A549 (cell line): ENCODE measurements around the gene OPHN1. TPM values are rescaled to one million over a fixed set of nuclear protein-coding genes. Genes with fewer than 3 reads are reported as not detected.

ENCODE experiments used
- ATAC-seq, 2 experiments: fragments of 200-7000 bp in 1 of 2; fragments of >200 bp in 1 of 2; cut with Nextera tagmentation in 1 of 2; cut with Tn5 transposase in 1 of 2; 3 replicates each; pipeline versions ENCODE4 v1.8.0 to v1.9.1; 2018 to 2020; ENCODE audit warnings: mild to moderate bottlenecking in 1 of 2, moderate library complexity in 1 of 2
- CTCF ChIA-PET: fragments of 300-600 bp; sonication (Branson Sonifier 250); formaldehyde crosslinking; extraction: SDS; loops from one replicate; lab custom pipeline; 2021; ENCODE audit warnings: antibody characterized with exemption, inconsistent platforms; lab: Yijun Ruan, JAX
- POLR2A ChIA-PET: fragments of 350-600 bp; formaldehyde crosslinking; extraction: SDS; loops from one replicate; lab custom pipeline; 2021; ENCODE audit warnings: antibody characterized with exemption, inconsistent platforms; lab: Yijun Ruan, JAX
- DNase-seq, 2 experiments: peaks; one replicate each; pipeline versions ENCODE4 v3.0.0 to v3.0.0-alpha.2; 2011 to 2016; ENCODE audit warnings: low read depth in 1 of 2, low spot score in 1 of 2
- FAIRE-seq: peaks from 2 replicates; lab custom pipeline; 2011; peaks lifted over from hg19 to GRCh38; lab: Jason Lieb, UNC
- H3K27ac ChIP-seq, 2 experiments: fragments of >200 bp; sonication (Bioruptor Twin); formaldehyde crosslinking; 3 replicates each; pipeline ENCODE4 v1.5.1; 2016 to 2017
- H3K4me1 ChIP-seq: fragments of >200 bp; sonication (Bioruptor Twin); formaldehyde crosslinking; 3 replicates; pipeline ENCODE4 v1.6.1; 2016
- H3K4me2 ChIP-seq: fragments of >200 bp; sonication (Bioruptor Twin); formaldehyde crosslinking; 3 replicates; pipeline ENCODE4 v1.6.1; 2016
- H3K4me3 ChIP-seq: fragments of >200 bp; sonication (Bioruptor Twin); formaldehyde crosslinking; 3 replicates; pipeline ENCODE4 v1.5.1; 2016
- H3K9me3 ChIP-seq: fragments of >200 bp; sonication (Bioruptor Twin); formaldehyde crosslinking; 3 replicates; pipeline ENCODE4 v1.6.1; 2016
- BCL3 ChIP-seq: fragments of >200 bp; sonication (Bioruptor Twin); formaldehyde crosslinking; IDR thresholded peaks from 3 replicates; pipeline ENCODE4 v1.6.1; 2016
- BHLHE40 ChIP-seq: IDR thresholded peaks from 2 replicates; pipeline ENCODE4 v1.6.1; 2012; ENCODE audit warnings: low read depth, low read length, inconsistent platforms
- CEBPB ChIP-seq, 2 experiments: fragments of >200 bp in 1 of 2; sonication (Bioruptor Twin) in 1 of 2; formaldehyde crosslinking in 1 of 2; IDR thresholded peaks; 2 replicates each; pipeline ENCODE4 v1.6.1; 2012 to 2016
- CHD4 ChIP-seq: fragments of 200-600 bp; sonication (generic); IDR thresholded peaks from 2 replicates; pipeline ENCODE4 v1.6.1; 2016; ENCODE audit warnings: antibody characterized with exemption, mild to moderate bottlenecking, borderline replicate concordance
- CTCF ChIP-seq: fragments of >200 bp; sonication (Bioruptor Twin); formaldehyde crosslinking; IDR thresholded peaks from 3 replicates; pipeline ENCODE4 v1.5.1; 2016
- EHMT2 ChIP-seq: fragments of 200-600 bp; sonication (generic); IDR thresholded peaks from 2 replicates; pipeline ENCODE4 v1.6.1; 2016; ENCODE audit warnings: antibody characterized with exemption, low read depth, mild to moderate bottlenecking, moderate library complexity
- ESRRA ChIP-seq: fragments of 150-350 bp; IDR thresholded peaks from 2 replicates; pipeline ENCODE4 v1.6.1; 2014; ENCODE audit warnings: mild to moderate bottlenecking, low read length, borderline replicate concordance
- FOSB ChIP-seq: fragments of 250-450 bp; sonication (Bioruptor Pico); IDR thresholded peaks from 2 replicates; pipeline ENCODE4 v1.5.0; 2020; ENCODE audit warnings: mild to moderate bottlenecking, moderate library complexity
- FOSL2 ChIP-seq, 2 experiments: fragments of 450-650 bp in 1 of 2; fragments of >200 bp in 1 of 2; sonication (Bioruptor Twin) in 1 of 2; formaldehyde crosslinking; IDR thresholded peaks; 2 replicates each; pipeline versions ENCODE4 v1.5.0 to v1.6.1; 2016 to 2020; ENCODE audit warnings: mild to moderate bottlenecking in 1 of 2, moderate library complexity in 1 of 2
- FOXS1 ChIP-seq: fragments of 250-450 bp; sonication (Bioruptor Pico); IDR thresholded peaks from 2 replicates; pipeline ENCODE4 v1.5.0; 2020; ENCODE audit warnings: mild to moderate bottlenecking, moderate library complexity
- HES2 ChIP-seq: fragments of >200 bp; sonication (Bioruptor Twin); formaldehyde crosslinking; IDR thresholded peaks from 2 replicates; pipeline ENCODE4 v1.6.1; 2016
- HEYL ChIP-seq: fragments of 250-450 bp; sonication (Bioruptor Pico); IDR thresholded peaks from 2 replicates; pipeline ENCODE4 v1.8.0; 2021; ENCODE audit warnings: mild to moderate bottlenecking, moderate library complexity
- HMGXB4 ChIP-seq: fragments of 250-450 bp; sonication (Bioruptor Pico); IDR thresholded peaks from 2 replicates; pipeline ENCODE4 v1.5.0; 2021; ENCODE audit warnings: mild to moderate bottlenecking, moderate library complexity, borderline replicate concordance
- HOXA7 ChIP-seq: fragments of 250-450 bp; sonication (Bioruptor Pico); IDR thresholded peaks from 2 replicates; pipeline ENCODE4 v1.5.0; 2020; ENCODE audit warnings: mild to moderate bottlenecking, moderate library complexity
- HOXB13 ChIP-seq: fragments of 250-450 bp; sonication (Bioruptor Pico); IDR thresholded peaks from 2 replicates; pipeline ENCODE4 v1.5.0; 2020; ENCODE audit warnings: low read depth, mild to moderate bottlenecking, moderate library complexity
- JUNB ChIP-seq: fragments of >200 bp; sonication (Bioruptor Twin); formaldehyde crosslinking; IDR thresholded peaks from 2 replicates; pipeline ENCODE4 v1.6.1; 2016
- KDM1A ChIP-seq: fragments of 200-600 bp; sonication (generic); IDR thresholded peaks from 2 replicates; pipeline ENCODE4 v1.6.1; 2016; ENCODE audit warnings: low read depth, mild to moderate bottlenecking
- KDM5A ChIP-seq: fragments of 200-600 bp; sonication (generic); IDR thresholded peaks from 2 replicates; pipeline ENCODE4 v1.6.1; 2016; ENCODE audit warnings: antibody characterized with exemption, mild to moderate bottlenecking
- MAFK ChIP-seq: fragments of 450-650 bp; IDR thresholded peaks from 2 replicates; pipeline ENCODE4 v1.6.1; 2014; ENCODE audit not compliant: partially characterized antibody
- MAX ChIP-seq: IDR thresholded peaks from 2 replicates; pipeline ENCODE4 v1.6.1; 2012
- NFE2L2 ChIP-seq: fragments of 150-350 bp; conservative IDR thresholded peaks from 2 replicates; pipeline ENCODE4 v1.6.1; 2014; ENCODE audit warnings: low read length
- NPAS2 ChIP-seq: fragments of 250-450 bp; sonication (Bioruptor Pico); IDR thresholded peaks from 2 replicates; pipeline ENCODE4 v1.8.0; 2022; ENCODE audit warnings: mild to moderate bottlenecking, moderate library complexity, borderline replicate concordance
- NR3C1 ChIP-seq: fragments of >200 bp; sonication (Bioruptor Twin); formaldehyde crosslinking; IDR thresholded peaks from 3 replicates; pipeline ENCODE4 v1.6.1; 2017
- RAD21 ChIP-seq, 2 experiments: fragments of >200 bp in 1 of 2; sonication (Bioruptor Twin) in 1 of 2; formaldehyde crosslinking in 1 of 2; IDR thresholded peaks in 1 of 2; conservative IDR thresholded peaks in 1 of 2; 2 replicates in 1 of 2; 3 replicates in 1 of 2; pipeline ENCODE4 v1.6.1; 2012 to 2018; ENCODE audit warnings: inconsistent platforms in 1 of 2
- RARB ChIP-seq: fragments of 250-450 bp; sonication (Bioruptor Pico); IDR thresholded peaks from 2 replicates; pipeline ENCODE4 v1.8.0; 2021; ENCODE audit warnings: mild to moderate bottlenecking, moderate library complexity
- RCOR1 ChIP-seq: fragments of 150-350 bp; IDR thresholded peaks from 2 replicates; pipeline ENCODE4 v1.6.1; 2014; ENCODE audit warnings: antibody characterized with exemption, low read length, low read depth
- RNF2 ChIP-seq: fragments of 200-600 bp; sonication (generic); IDR thresholded peaks from 2 replicates; pipeline ENCODE4 v1.6.1; 2016; ENCODE audit warnings: low read depth, mild to moderate bottlenecking, antibody characterized with exemption, moderate library complexity, borderline replicate concordance
- SMC3 ChIP-seq: fragments of >200 bp; sonication (Bioruptor Twin); formaldehyde crosslinking; IDR thresholded peaks from 3 replicates; pipeline ENCODE4 v1.6.1; 2018; ENCODE audit warnings: inconsistent platforms
- SREBF2 ChIP-seq: fragments of 450-650 bp; IDR thresholded peaks from 2 replicates; pipeline ENCODE4 v1.6.1; 2014; ENCODE audit warnings: mild to moderate bottlenecking, moderate library complexity
- TP53 ChIP-seq: fragments of 250-450 bp; sonication (Bioruptor Pico); IDR thresholded peaks from 2 replicates; pipeline ENCODE4 v1.5.0; 2021; ENCODE audit warnings: mild to moderate bottlenecking, moderate library complexity
- ZNF302 ChIP-seq: fragments of 250-450 bp; sonication (Bioruptor Pico); IDR thresholded peaks from 2 replicates; pipeline ENCODE4 v1.9.0; 2021; ENCODE audit warnings: inconsistent platforms, mild to moderate bottlenecking, moderate library complexity
- ZSCAN20 ChIP-seq: fragments of 250-450 bp; sonication (Bioruptor Pico); IDR thresholded peaks from 2 replicates; pipeline ENCODE4 v1.8.0; 2022; ENCODE audit warnings: mild to moderate bottlenecking, moderate library complexity
- WGBS: methylation state at CpG from one replicate; pipeline ENCODE4 v1.1.6; 2017; ENCODE audit errors: missing lambda C conversion rate; 5-methylcytosine and 5-hydroxymethylcytosine counted together
- polyA plus RNA-seq, 4 experiments: library from polyadenylated mRNA; depleted of rRNA in 3 of 4; stranded (reverse); fragments of >200 nt; fragmentation: RNase III in 1 of 4; extraction: RNeasy Plus Mini Kit Qiagen cat#74134 plus additional on column Dnase treatment in 1 of 4; gene quantifications; 2 replicates in 3 of 4; 3 replicates in 1 of 4; pipeline ENCODE4 v1.2.3, GENCODE V29; 2011 to 2017

Gene OPHN1
- polyA plus RNA-seq, 2 of the 4 experiments (the other 2 are of a cell fraction) = 2.0 to 5.7 TPM

- POLR2A ChIA-PET = no interaction called here
- 75% methylated on average over 4 of the region's 4 CpGs for WGBS
Observed at GRCh38 chrX:68061206-68061535, 372.1 kb downstream of the OPHN1 start.

GRCh38 chrX:68060506-68061205 lies 372.6 kb downstream of the OPHN1 start:
- Histone ChIP-seq H3K4me3 (no peak overlapping the region), H3K27ac (no peak overlapping the region), H3K4me1 (no peaks in the 10 kb centered on the region), H3K4me2 (no peak overlapping the region), H3K9me3 (no peaks in the 10 kb centered on the region)
- no peak for FAIRE-seq
- TF ChIP-seq CEBPB (IDR thresholded peaks at IDR 0.05) = no peak
- no peak for TF ChIP-seq RARB (CRISPR knock-in tag)
- no peak for TF ChIP-seq RCOR1
- no peak for TF ChIP-seq BCL3
- no peak for TF ChIP-seq KDM5A
- TF ChIP-seq NPAS2 (CRISPR knock-in tag) = no peak
- TF ChIP-seq CTCF = no peak
- no peak for TF ChIP-seq HES2
- no peak for TF ChIP-seq FOXS1 (CRISPR knock-in tag)
- TF ChIP-seq NR3C1 = no peak
- no peak for TF ChIP-seq MAX
- no peak for TF ChIP-seq JUNB
- no peak for TF ChIP-seq HOXA7 (CRISPR knock-in tag)
- no peak for TF ChIP-seq NFE2L2
- no peak for TF ChIP-seq HEYL
- no peak for TF ChIP-seq TP53
- TF ChIP-seq ESRRA = no peak
- TF ChIP-seq KDM1A = no peak
- TF ChIP-seq HOXB13 (CRISPR knock-in tag) = no peak
- DNase-seq = no peak
- no peak for ATAC-seq
- 85% methylated on average over 2 of the region's 2 CpGs for WGBS
- ChIA-PET CTCF (no interaction called here), POLR2A (no interaction called here)

More at GRCh38 chrX:68061206-68061535, 372.1 kb downstream of the OPHN1 start:
- no peak for TF ChIP-seq ZNF302
- TF ChIP-seq ZSCAN20 (CRISPR knock-in tag) = no peak
- no peak for TF ChIP-seq RAD21 (conservative IDR thresholded peaks at IDR 0.05 in 1 of 2, IDR thresholded peaks at IDR 0.05 in 1 of 2)
- no peak for TF ChIP-seq FOSB (CRISPR knock-in tag)
- no peak for TF ChIP-seq RNF2
- TF ChIP-seq BCL3 = no peak
- TF ChIP-seq FOSL2 (IDR thresholded peaks at IDR 0.05) = no peak
- TF ChIP-seq FOSL2 (CRISPR knock-in tag; IDR thresholded peaks at IDR 0.05) = no peak
- TF ChIP-seq SMC3 = no peak
- no peak for TF ChIP-seq RCOR1
- TF ChIP-seq MAX = no peak
- no peak for TF ChIP-seq JUNB
- TF ChIP-seq KDM5A = no peak
- no peak for TF ChIP-seq TP53
- TF ChIP-seq SREBF2 = no peak
- no peak for TF ChIP-seq MAFK
- TF ChIP-seq BHLHE40 = no peak
- TF ChIP-seq HMGXB4 (CRISPR knock-in tag) = no peak
- TF ChIP-seq CHD4 = no peak
- TF ChIP-seq EHMT2 = no peak
- TF ChIP-seq, all 56 proteins: peak for 0
- CTCF ChIA-PET = no interaction called here
- DNase-seq (no peak), FAIRE-seq (no peak), ATAC-seq (no peak)
- Histone ChIP-seq H3K4me3 (no peak overlapping the region), H3K4me2 (no peak overlapping the region), H3K4me1 (no peaks in the 10 kb centered on the region), H3K27ac (no peak overlapping the region), H3K9me3 (no peaks in the 10 kb centered on the region)
